Heart left ventricle (tissue), 13 donors: ENCODE measurements around the gene PFKFB3.

ENCODE experiments used
- POLR2A ChIP-seq, 2 donors: fragments of 450-650 bp; IDR thresholded peaks; one replicate each; pipeline ENCODE4 v1.6.1; 2017; ENCODE audit warnings: antibody characterized with exemption in 2 of 2, mild to moderate bottlenecking in 2 of 2, moderate library complexity in 2 of 2
- TF ChIP-seq, protein P1 (sequence below), 12 donors: fragments of 200-600 bp; sonication (generic) in 4 of 12; IDR thresholded peaks; one replicate each; pipeline versions ENCODE4 v1.5.0 to v1.8.0; 2018 to 2022; ENCODE audit warnings: antibody characterized with exemption in 12 of 12, mild to moderate bottlenecking in 5 of 12
- donor health status: ischemic (EF 13 %, LVEDD 7.1; RV severe dilation, severe dysfunction).
- donor health status: DM: no; HTN: yes; CAD: no.
- donor health status: DM: no; HTN: no; CAD: no.
- donor health status: ischemic (EF 25% LVEDD 6.9; RV normal size, moderate dysfunction).
- donor health status: ischemic (EF 25% LVEDD 5.7; RV mildly dilated, moderate dysfunction).
- donor health status: ischemic (EF 35%, LVEDD 5.7; RV mildly dilated, moderate dysfunction).
- donor health status: nonischemic (EF 11% LVEDD 7.7; RV severe dilation, severe dysfunction).
- donor health status: DM: yes; HTN: yes; CAD: no.
- donor health status: PGD.
- donor health status: ischemic (EF 29% LVEDD 5.4; RV normal size, mild dysfunction).
- donor health status: nonischemic (EF 23%, LVEDD 6.1; RV moderate dilation, normal function).

DNA sequence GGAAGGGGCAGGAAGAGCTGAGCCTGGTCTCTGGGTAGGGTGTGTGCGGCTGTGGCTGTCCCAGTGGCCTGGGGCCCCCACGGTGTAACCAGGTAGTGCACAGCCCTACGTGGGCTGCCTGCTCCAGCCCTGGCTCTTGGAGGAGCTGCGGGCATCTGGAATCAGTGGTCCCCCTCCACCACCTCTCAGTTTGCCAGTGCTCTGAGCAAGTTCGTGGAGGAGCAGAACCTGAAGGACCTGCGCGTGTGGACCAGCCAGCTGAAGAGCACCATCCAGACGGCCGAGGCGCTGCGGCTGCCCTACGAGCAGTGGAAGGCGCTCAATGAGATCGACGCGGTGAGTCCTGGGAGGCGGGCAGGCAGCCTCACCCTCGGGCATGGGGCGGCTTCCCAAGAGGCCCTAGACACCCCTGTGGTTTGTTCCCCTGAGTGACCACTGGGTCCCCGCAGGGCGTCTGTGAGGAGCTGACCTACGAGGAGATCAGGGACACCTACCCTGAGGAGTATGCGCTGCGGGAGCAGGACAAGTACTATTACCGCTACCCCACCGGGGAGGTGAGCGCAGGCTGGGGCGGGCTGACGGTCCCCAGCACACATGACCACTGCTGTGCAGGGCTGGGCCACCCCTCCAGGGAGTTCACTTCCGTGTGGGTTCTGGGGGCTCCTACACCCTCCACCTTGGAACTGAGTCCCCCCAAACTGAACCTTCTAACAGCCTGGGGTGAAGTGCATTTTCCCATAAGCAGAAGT, 18.6 kb downstream of the PFKFB3 start:
- TF ChIP-seq, protein P1, sequence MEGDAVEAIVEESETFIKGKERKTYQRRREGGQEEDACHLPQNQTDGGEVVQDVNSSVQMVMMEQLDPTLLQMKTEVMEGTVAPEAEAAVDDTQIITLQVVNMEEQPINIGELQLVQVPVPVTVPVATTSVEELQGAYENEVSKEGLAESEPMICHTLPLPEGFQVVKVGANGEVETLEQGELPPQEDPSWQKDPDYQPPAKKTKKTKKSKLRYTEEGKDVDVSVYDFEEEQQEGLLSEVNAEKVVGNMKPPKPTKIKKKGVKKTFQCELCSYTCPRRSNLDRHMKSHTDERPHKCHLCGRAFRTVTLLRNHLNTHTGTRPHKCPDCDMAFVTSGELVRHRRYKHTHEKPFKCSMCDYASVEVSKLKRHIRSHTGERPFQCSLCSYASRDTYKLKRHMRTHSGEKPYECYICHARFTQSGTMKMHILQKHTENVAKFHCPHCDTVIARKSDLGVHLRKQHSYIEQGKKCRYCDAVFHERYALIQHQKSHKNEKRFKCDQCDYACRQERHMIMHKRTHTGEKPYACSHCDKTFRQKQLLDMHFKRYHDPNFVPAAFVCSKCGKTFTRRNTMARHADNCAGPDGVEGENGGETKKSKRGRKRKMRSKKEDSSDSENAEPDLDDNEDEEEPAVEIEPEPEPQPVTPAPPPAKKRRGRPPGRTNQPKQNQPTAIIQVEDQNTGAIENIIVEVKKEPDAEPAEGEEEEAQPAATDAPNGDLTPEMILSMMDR (IDR thresholded peaks at IDR 0.05): no peak
- TF ChIP-seq POLR2A (IDR thresholded peaks at IDR 0.05): no peak
